Choroid plexus epithelial cell (primary cell): ENCODE measurements around the gene PRAC1.

ENCODE experiments used
- DNase-seq: peaks from one replicate; pipeline ENCODE4 v3.0.0-alpha.2; 2010; ENCODE audit warnings: low read depth
- H3K4me3 ChIP-seq: 2 replicates; pipeline ENCODE4 v1.5.1; 2011; ENCODE audit warnings: low read depth, mild to moderate bottlenecking, control low read depth, low read length, moderate library complexity
- TF ChIP-seq, protein P1 (sequence below): conservative IDR thresholded peaks from 2 replicates; pipeline ENCODE4 v1.5.1; 2011; ENCODE audit warnings: low read depth, mild to moderate bottlenecking, control low read depth, inconsistent platforms, low read length, moderate library complexity

Gene PRAC1

DNA sequence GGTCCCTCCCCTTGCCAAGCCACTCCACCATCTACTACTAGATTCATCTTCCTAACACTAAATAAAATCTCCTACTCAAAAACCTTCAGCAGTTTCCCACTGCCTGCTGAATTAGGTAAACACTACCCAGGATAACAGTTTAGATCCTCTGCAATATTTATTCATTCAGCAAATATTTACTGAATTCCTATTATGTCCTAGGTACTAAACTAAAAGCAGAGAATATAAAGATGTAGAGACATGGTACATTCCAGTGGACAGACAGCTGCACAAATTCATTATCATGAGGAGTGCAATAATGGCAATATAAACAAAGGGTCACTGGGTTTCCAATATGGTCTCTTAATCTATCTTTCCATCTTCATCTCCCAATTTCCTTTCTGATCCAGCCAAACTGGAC is 37.0 kb upstream of the PRAC1 start:
- H3K4me3 ChIP-seq: no peak overlapping the region
- DNase-seq: no peak
- TF ChIP-seq, protein P1, sequence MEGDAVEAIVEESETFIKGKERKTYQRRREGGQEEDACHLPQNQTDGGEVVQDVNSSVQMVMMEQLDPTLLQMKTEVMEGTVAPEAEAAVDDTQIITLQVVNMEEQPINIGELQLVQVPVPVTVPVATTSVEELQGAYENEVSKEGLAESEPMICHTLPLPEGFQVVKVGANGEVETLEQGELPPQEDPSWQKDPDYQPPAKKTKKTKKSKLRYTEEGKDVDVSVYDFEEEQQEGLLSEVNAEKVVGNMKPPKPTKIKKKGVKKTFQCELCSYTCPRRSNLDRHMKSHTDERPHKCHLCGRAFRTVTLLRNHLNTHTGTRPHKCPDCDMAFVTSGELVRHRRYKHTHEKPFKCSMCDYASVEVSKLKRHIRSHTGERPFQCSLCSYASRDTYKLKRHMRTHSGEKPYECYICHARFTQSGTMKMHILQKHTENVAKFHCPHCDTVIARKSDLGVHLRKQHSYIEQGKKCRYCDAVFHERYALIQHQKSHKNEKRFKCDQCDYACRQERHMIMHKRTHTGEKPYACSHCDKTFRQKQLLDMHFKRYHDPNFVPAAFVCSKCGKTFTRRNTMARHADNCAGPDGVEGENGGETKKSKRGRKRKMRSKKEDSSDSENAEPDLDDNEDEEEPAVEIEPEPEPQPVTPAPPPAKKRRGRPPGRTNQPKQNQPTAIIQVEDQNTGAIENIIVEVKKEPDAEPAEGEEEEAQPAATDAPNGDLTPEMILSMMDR: no peak

DNA sequence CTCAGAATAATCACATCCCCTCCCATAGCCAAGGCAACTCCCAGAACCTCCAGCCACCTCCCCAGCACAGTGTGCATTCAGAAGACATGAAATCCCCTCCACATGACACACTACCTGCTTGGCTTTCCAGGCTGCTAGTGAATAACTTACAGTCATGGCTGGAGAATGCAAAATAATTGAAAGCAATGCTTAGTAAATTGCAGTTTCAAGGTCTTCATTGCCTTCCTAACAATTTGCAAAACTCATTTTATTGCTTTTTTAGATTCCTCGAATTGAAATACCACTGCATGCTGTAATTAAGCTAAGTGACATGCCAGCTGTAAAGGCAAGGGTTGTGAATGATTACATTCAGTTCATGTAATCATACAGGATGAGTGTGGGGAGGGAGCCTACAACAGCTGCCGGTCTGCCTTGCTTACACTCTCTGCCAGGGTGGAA is 35.2 kb upstream of the PRAC1 start:
- H3K4me3 ChIP-seq: no peak overlapping the region
- DNase-seq: no peak
- TF ChIP-seq, protein P1: no peak

DNA sequence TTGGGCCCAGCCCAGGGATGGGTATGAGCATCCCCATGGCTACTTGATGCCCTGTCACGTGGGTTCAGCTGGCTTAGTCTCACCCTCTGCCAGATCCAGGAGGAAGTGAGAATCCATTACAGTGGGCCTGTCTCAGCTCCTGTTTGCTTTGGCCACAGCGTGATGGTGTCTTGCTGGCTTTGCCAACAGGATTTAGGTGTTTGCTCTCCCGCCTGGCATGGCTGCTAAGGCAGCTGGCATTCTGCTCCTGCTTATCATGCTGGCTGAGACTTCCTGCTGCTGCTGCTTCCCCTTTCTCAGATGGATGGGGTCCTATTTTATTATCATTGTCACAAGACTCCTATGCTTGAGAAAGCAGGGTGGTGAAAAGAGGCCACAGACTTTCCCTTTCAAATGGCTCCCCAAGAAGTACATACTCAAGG is 34.5 kb upstream of the PRAC1 start:
- TF ChIP-seq, protein P1: no peak
- H3K4me3 ChIP-seq: no peak overlapping the region
- DNase-seq: no peak

DNA sequence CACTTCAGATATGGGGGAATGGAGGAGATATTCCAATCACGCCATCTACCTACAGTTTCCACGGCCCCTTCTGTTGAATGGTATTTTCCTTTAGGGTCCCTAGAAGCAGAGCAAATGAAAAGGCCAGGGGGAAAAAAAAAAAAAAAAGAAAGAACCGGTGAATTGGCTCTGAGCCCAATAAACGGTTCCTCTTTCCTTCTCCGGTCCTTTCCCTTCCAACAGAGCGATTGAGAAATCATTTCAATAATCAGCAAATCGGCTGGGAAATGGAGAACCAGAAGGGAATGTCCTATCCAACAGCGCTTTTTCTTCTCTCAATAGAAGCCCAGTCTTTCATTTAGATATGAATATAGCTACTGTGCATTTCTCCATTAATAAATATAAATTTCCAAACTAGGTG is 33.0 kb upstream of the PRAC1 start:
- no peak for DNase-seq
- H3K4me3 ChIP-seq: no peak overlapping the region
- TF ChIP-seq, protein P1: no peak

DNA sequence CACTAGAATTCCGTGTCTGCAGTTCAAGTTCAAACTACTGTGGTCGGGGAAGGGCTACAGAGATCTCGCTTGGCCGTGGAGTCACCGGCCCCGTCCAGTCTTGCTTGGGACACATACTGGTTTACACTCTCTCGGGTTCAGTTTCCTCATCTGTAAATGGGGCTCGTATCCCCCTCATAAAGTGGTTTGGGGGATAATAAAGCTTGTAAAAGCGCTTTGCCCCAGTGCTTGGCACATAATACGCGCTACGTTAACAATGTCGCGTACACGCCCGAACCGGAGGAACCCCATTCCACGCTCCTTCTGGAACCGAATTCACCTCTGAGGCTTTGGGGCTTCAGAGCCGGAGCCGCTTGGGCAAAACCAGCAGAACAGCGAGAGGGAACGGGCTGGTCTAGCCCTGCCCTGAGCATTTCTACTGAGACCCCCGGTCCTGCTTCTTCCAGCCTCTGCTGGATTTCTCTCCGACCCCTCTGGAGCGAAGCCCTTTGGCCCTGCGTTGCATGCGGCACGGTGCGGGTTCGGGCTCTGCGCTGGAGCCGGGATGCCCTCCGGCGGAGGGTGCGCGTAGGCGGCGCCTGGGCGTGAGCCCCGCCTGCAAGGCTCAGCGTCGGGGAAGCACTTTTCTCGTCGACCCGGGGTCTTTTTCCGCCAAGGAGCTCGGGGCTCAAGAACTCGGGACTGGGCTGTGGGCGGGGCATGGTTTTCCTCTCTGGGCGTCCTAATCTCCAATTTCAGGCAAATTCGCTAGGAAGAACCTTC is 32.4 kb upstream of the PRAC1 start:
- TF ChIP-seq, protein P1: no peak
- no peak for DNase-seq
- H3K4me3 ChIP-seq: no peak overlapping the region

DNA sequence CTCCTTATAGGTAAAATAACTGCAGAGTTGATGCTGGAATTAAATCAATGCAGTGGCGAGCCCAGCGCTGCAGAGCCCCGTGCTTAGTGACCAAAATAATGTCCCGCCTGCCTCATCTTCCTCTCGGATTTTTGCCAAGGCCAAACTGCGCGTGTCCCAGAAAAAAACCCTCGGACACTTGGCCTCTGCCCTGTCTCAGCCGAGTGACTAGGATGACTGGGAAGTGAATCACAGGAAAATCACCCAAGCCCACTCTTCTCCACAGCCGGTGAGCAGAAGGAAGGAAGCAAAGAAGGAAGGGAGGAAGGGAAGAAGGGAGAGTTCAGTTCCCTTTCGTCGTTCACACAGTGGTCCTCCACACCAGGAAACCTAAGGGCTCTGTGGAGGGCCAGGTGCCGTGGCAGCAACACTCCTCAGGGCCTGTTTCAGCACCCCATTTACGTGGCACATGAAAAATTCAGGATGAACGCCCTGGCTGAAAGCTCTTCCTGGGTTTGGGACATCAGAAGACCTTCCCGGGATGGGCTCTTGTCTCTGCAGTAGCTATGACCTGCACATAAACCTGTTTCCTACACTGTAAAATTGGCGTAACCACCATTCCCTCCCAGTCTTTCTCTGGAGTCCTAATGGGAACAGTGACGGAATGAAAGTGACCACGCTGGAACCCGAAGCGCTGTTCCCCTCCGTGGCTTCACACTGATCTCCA is 31.6 kb upstream of the PRAC1 start:
- DNase-seq: no peak
- no peak overlapping the region for H3K4me3 ChIP-seq
- TF ChIP-seq, protein P1: no peak
